Nucleus accumbens (tissue), 56 donors: Measurements from ENCODE around the gene SPATA18.
A peak's percentile ranks its signal among the peaks of the same experiment; 100 is the strongest.

Experiments used
- DNase-seq, 56 donors: peaks; one replicate each; lab custom pipeline; 2025; lab: John Stamatoyannopoulos, UW

SPATA18 gene, protein sequence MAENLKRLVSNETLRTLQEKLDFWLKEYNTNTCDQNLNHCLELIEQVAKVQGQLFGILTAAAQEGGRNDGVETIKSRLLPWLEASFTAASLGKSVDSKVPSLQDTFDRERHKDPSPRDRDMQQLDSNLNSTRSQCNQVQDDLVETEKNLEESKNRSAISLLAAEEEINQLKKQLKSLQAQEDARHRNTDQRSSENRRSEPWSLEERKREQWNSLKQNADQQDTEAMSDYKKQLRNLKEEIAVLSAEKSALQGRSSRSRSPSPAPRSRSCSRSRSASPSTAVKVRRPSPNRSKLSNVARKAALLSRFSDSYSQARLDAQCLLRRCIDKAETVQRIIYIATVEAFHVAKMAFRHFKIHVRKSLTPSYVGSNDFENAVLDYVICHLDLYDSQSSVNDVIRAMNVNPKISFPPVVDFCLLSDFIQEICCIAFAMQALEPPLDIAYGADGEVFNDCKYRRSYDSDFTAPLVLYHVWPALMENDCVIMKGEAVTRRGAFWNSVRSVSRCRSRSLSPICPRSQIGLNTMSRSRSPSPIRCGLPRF

DNA sequence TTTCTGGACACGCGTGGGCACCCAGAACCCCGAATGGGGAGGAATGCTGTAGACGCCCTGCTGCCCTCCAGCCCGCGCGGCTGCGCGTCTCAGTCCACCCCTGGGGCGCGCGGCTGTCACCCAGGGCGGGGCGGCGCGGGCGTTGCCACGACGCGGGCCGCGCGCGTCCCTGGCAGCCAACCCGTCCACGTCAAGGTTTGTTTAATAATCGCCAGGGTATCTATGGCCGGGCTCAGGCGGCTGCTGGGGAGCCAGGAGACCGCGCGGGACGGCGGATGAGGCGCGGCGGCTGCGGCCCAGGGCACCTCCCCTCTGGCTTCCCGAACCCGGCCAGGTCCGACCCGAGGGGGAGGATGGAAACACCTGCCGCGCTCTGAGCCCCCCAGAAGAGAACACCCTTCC lies at the start of gene SPATA18:
TSS of gene SPATA18 (plus strand) at position 92 of the 402 bp plus-strand sequence. CDS start 401 bp downstream, outside the sequence.
- DNase-seq, result peak in 2 of 56 donors; percentile 3 to 11

- DNase-seq, result no peak
These were observed 49.5 kb upstream of the SPATA18 start for GRCh38 chr4:52001616-52002015.

GRCh38 chr4:52004414-52004813 lies 46.7 kb upstream of the SPATA18 start:
- DNase-seq, result no peak

DNA sequence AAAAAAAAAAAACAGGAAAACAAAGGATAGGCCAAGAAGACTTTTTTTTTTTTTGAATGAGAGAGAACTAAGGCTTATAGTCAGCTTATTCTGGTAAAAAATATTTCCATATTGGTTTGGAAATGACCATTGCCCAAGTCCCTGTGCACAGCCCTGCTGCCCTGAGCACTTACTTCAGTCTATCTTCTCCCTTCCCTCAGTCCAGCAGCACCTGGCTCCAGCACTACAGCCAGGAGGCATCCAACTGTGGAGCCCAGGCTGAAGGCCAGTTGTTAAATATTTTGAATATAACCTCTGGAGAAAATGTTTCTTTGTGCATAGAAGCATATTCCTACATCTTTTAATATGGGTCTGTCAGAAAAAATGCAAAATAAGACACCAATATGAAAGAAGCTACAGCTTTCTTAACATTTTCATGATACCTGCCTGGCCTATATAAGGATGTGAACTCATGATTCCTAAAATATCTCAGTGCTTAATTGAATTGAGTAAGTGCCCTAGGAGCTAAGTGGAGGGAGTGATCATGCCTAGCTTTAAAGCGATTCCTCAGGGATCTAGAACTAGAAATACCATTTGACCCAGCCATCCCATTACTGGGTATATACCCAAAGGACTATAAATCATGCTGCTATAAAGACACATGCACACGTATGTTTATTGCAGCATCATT lies 45.4 kb upstream of the SPATA18 start:
- no peak for DNase-seq

DNA sequence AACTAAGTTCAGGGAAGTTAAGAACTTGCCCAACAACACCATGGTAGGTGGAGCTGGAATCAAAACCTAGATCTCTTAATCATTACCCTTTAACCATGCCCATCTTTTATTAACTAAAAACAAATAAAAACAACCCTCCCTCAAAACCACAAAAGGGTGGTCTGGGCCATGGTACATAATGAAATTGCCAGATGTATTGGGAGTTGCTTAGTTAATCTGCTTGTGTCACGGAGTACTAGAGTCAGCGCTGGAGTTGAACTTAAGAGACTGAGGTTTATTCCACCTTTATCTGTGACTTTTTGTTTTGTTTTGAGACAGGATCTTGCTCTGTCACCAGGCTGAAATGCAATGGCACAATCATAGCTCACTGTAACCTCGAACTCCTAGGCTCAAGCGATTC lies 44.2 kb upstream of the SPATA18 start:
- DNase-seq, result no peak

- DNase-seq, result no peak
These were observed 40.1 kb upstream of the SPATA18 start for GRCh38 chr4:52010986-52011385.

GRCh38 chr4:52012651-52013050 lies 38.5 kb upstream of the SPATA18 start:
- no peak for DNase-seq

- DNase-seq, result no peak
These were observed 36.2 kb upstream of the SPATA18 start for GRCh38 chr4:52014903-52015302.

DNA sequence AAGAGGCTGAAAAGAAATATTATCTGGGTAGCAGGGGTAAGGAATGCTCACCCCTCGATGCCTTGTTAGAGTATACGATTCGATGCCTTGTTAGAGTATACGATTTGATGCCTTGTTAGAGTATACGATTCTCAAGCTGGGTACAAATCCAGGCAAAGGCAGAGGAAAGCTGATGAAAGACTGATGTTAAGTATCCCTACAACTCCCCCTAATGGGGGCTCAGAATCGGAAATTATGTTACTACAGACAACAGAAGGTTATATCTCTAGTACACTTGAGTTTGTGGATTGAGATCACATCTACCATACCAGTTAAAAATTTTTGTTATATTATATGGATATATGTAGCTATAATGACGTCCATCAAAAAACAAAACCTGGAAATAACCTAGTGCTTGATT lies 35.7 kb upstream of the SPATA18 start:
- no peak for DNase-seq

- no peak for DNase-seq
These were observed 34.1 kb upstream of the SPATA18 start for GRCh38 chr4:52016981-52017380.

DNA sequence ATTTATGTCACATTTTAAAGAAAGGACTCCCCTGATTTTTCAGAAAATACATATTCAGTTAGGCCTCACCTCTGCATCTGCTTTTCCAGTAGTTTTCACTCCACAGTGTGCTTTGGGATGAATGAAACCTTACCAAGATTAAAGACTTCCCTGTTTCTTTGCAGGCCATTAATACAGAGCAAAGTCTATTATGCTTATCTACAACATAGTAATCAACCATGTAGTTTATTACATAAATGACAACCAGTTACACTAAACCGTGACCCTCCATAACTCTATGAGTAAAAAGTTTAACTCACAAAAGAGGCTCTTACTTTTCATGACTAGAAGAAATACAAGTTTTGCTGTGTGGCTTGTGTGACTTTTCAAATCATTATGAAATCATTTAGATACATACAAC lies 33.3 kb upstream of the SPATA18 start:
- DNase-seq, result no peak

DNA sequence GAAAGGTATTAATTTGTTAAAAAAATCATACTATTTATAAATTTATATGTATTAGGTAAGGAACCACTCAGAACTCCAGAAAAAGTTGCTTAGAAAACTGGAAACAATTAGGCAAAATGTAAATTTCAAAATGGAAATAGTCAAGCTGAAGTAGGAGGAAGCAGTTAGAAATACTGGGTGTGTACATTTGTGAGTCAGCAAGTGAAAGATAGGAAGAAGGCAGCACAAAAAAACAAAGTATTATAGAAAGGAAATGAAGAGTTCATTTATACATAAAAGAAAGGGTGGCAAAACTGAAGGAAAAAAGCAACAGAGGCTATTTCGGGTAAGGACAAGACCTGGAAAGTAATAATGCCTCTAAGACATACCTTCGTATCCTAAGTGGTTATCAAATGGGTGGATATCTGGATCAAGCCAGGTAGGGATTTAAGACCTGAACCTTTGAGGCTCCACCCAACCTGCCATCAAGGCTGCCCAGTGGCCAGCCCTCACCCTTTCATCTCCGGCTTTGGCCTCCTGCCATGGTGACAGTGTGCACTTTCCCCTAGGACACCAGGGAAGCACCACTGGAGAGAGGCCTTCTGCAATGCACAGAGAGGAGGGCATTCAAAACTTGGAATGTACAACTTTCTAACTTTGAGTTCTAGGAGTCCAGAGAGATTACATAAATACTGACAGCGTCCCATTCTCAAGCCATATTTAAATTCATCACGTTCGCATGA lies 31.0 kb upstream of the SPATA18 start, which contains the start of gene LRRC66:
TSS of gene LRRC66 (minus strand) at position 428 of the 722 bp plus-strand sequence. CDS start 2,750 bp downstream, outside the sequence.
- no peak for DNase-seq

- DNase-seq, result no peak
These were observed 22.1 kb upstream of the SPATA18 start for GRCh38 chr4:52028970-52029369.

- DNase-seq, result no peak
These were observed 19.1 kb upstream of the SPATA18 start for GRCh38 chr4:52032005-52032404.

- no peak for DNase-seq
These were observed 15.9 kb upstream of the SPATA18 start for GRCh38 chr4:52035190-52035589.

DNA sequence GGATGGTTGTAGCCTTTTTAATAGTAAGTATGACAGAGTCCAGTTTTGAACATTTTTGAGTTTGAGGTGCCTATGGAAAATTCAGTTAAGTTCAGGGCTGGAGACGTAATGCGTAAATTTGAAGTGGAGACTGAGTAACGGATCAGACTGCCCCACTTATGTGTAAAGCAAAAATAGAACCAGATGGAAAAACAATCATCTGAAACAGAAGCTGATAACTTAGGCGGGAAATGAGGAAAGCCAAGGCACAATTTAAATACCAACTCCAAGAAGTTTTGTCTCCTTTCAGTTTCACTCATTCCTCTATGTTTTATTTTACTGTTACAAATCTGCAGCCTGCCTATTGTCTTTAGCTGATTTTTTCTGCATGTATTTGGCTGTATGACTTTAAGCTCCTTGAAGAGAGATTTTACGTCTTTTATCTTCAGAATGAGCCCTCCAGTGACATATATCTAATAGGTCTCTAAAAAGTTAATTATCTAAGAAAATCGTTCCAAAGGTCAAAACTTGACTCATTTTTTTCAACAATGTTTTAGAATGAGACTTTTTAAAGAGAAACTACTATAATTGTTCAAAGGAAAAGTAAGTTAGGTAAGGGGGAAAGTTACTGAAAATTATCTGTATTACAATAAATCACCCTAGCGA lies 14.1 kb upstream of the SPATA18 start:
- DNase-seq, result no peak

DNA sequence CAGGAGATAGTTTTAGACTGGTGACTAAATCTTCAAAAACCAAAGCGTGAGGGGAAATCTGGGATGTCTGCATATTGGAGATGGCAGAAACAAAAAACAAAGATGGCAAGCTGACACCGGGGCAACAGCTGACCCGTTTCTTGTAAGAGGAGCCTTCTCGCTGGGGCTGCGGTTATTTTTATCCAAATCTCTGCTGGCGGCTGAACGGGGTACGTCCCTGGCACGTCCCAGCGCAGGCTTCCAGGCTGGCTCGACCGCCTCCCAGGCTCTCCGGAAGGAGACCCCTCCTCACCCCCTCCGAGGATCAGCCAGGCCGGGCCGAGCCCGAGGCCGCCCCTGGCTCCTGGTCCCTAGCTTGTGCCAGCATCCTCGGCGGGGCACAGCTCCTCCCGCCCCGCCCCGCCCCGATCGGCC lies 13.4 kb upstream of the SPATA18 start:
- peak in 48 of 56 donors; percentile 16 to 82 (median 66) for DNase-seq

DNA sequence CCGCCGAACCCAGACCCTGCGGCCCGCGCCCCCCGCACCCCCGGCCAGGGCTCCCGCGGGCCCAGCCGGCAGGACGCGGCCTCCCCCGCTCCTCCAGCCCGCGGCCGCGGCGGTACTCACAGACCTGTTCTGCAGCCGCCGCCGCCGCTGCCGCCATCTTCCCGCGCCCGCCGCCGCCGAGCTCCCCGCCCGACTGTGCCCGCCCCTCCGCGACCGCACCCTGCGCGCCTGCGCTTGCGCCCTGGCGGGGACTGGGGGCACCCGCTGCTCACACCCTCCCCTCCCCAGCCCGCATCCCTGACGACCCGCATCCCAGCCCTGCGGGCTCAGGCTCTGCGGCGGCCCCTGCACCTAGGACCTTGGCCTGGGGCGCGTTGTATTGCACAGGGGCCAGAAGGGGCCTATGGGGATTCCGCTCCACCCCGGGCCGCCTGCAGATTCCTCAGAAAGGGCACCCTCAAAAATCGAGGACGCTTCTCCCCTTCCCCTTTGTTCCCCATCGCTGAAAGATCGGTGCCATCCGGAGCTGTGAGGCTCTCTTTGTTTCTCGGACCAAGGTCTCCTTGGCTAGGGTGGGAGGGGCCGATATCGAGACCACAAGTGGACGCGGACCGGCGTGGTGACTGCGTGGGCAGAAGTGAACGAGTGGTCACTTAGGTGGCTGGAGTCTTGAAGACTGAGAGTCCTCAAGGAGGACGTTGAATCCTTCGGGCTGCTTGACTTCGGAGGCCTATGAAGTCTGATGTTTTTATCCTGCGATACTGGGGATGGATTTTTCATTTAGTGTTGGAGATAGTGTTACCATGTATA lies 12.8 kb upstream of the SPATA18 start, which contains the start of gene SGCB:
TSS of gene SGCB (minus strand) at position 197 of the 810 bp plus-strand sequence. CDS start at position 157, 40 bp downstream.
- peak in 55 of 56 donors; percentile 3 to 85 (median 74) for DNase-seq

DNA sequence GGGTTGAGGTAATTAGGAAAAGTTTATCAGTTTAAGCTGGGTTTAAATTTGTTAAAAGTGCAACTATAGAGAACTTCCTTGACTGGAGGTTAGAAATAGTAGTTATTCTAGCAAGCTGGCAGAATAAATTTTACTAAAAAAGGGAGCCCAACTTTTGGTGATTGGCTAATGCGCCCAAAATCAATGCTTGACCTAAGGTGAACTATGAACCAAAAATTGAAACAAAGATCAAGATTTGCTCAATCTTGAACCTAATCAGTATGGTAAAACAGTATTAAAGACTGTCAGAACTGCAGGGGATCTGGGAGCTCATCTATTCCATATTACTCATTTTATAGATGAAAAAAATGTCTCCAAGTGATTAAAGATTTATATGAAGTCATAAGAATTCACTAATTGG lies 6.1 kb upstream of the SPATA18 start:
- no peak for DNase-seq
